Stimulated activated CD8-positive, alpha-beta memory T cell treated with anti-CD3 and anti-CD28 coated beads, Interleukin-15, amount 100 ng/mL, for 1 hour (primary cell): ENCODE measurements around the gene C16orf95.
"Not testable (repeated sequence)": the region's sequence is repeated elsewhere in the genome, so short reads cannot be mapped to it uniquely, and the experiment has no call there.

Source experiments
- DNase-seq: peaks from one replicate; pipeline ENCODE4 v3.0.0-alpha.2; 2020; ENCODE audit warnings: low read depth

C16orf95 gene

GRCh38 chr16:87346517-87347060 lies 29.4 kb upstream of the C16orf95 start:
- no peak for DNase-seq

- no peak for DNase-seq
Measured at GRCh38 chr16:87345726-87346424, 28.7 kb upstream of the C16orf95 start.

- DNase-seq: peak; percentile 4
Measured at GRCh38 chr16:87344931-87345631, 27.9 kb upstream of the C16orf95 start.

- DNase-seq: no peak
Measured at GRCh38 chr16:87344165-87344930, 27.2 kb upstream of the C16orf95 start.

GRCh38 chr16:87343753-87344050 lies 26.5 kb upstream of the C16orf95 start:
- no peak for DNase-seq

GRCh38 chr16:87342978-87343752 lies 26.0 kb upstream of the C16orf95 start:
- DNase-seq: no peak

- no peak for DNase-seq
Measured at GRCh38 chr16:87342504-87342903, 25.3 kb upstream of the C16orf95 start.

- no peak for DNase-seq
Measured at GRCh38 chr16:87340198-87340597, 23.0 kb upstream of the C16orf95 start.

GRCh38 chr16:87339724-87340105 lies 22.5 kb upstream of the C16orf95 start:
- DNase-seq: not testable (repeated sequence)

- DNase-seq: no peak
Measured at GRCh38 chr16:87339086-87339723, 22.0 kb upstream of the C16orf95 start.

- no peak for DNase-seq
Measured at GRCh38 chr16:87338155-87338765, 21.1 kb upstream of the C16orf95 start.

GRCh38 chr16:87337262-87337771 lies 20.1 kb upstream of the C16orf95 start:
- DNase-seq: no peak

- DNase-seq: no peak
Measured at GRCh38 chr16:87336434-87337240, 19.4 kb upstream of the C16orf95 start.

- no peak for DNase-seq
Measured at GRCh38 chr16:87335625-87336433, 18.6 kb upstream of the C16orf95 start.

- no peak for DNase-seq
Measured at GRCh38 chr16:87334651-87335624, 17.7 kb upstream of the C16orf95 start.

- no peak for DNase-seq
Measured at GRCh38 chr16:87333581-87334331, 16.6 kb upstream of the C16orf95 start.

- DNase-seq: no peak
Measured at GRCh38 chr16:87333101-87333500, 15.9 kb upstream of the C16orf95 start.
